ENCODE measurements around the gene HOXC10. TPM values are rescaled to one million over a fixed set of nuclear protein-coding genes. Genes with fewer than 3 reads are reported as not detected.

HOXC10 gene
- total and polyA plus RNA-seq, 2 donors (not counting 3 experiments of a cell fraction or from before 2014, with no cell fraction given) = 0.18 TPM; not detected in 1

DNA sequence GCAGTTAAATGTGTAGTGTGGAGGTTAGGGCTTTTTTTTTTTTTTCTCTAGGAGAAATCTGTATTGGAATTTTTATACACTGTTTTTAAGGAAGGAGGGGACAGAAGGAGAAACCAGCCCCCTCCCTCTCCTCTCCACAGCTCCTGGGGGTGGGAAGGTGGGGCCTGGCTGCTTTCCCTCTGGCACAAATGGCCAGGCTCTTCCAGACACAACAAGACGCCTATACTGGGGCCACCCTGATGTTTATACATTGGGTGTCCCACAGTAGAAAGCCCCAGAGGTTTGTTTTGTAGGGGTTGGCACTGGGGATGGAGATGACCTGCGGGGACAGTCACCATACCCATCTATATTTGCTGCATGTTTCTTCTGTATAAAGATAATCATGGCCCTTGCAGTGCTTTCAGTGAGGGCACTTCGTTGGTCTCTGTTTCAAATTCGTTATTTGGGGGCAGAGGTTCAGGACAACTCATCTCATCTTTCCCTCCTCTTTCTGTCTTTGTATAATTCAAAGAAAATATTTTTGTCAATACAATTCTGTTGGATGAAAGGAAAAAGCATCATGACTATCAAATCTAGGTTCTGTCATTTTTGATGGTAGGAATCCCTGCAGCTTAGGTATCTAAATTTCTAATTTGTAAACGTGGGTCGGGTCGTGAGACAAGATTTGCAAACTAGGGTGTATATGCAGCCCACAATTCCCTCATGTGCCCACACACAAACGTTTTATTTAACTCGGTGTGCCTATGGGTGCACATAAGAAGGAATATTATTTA is 7.9 kb upstream of the HOXC10 start:
- DNase-seq (ENCODE audit: low read depth, low spot score) (no peak), FAIRE-seq (no peak)
- H3K27me3 ChIP-seq (ENCODE audit: control insufficient read depth in 2 of 2, insufficient read depth in 2 of 2, low read length in 2 of 2) = peaks cover 83 to 96% of the 10 kb centered on the region in 2 experiments
- H3K9me3 ChIP-seq (replicated peaks; ENCODE audit: control insufficient read depth, insufficient read depth, low read length) = no peaks in the 10 kb centered on the region
- dilution Hi-C loops (cut with MboI; ENCODE audit: extremely low pct_ligation_motif_present, low sequenced_read_pairs) = no loop called here
- H4K20me1 ChIP-seq (replicated peaks; ENCODE audit: control insufficient read depth, extremely low read depth, insufficient read depth, low read length) = no peaks in the 10 kb centered on the region
- no peaks in the 10 kb centered on the region for H3K4me1 ChIP-seq (ENCODE audit: control insufficient read depth, extremely low read depth, insufficient read depth, low read length)
- H2AFZ ChIP-seq (ENCODE audit: low read depth, low read length) = no peak overlapping the region
- H3K4me3 ChIP-seq (replicated peaks in 1 of 3; ENCODE audit: insufficient read depth in 1 of 3, low read depth in 1 of 3, low read length in 3 of 3) = no peak overlapping the region
- intact Hi-C loops (cut with micrococcal nuclease) = no loop called here
- no peak overlapping the region for H3K27ac ChIP-seq (ENCODE audit: insufficient read depth, low read depth, low read length)
- H3K4me2 ChIP-seq (ENCODE audit: insufficient read depth, low read length) = no peak overlapping the region
- BruUV-seq (replicated peaks) = no TSS peak
- no peaks in the 10 kb centered on the region for H3K36me3 ChIP-seq (ENCODE audit: control insufficient read depth in 2 of 2, extremely low read depth in 1 of 2, insufficient read depth in 2 of 2, low read length in 2 of 2)
- ChIA-PET CTCF (interaction anchor here (0.6 to 1.4 kb wide), 3 partner anchors 12 to 1711 kb away, joined by 3 to 4 read pairs (median 3); no protein-coding TSS in a partner anchor), POLR2A (no interaction called here)
- no peak for TF ChIP-seq EZH2 (IDR thresholded peaks at IDR 0.05; ENCODE audit: borderline replicate concordance, low read depth, low read length, severe bottlenecking)
- TF ChIP-seq, protein P1, sequence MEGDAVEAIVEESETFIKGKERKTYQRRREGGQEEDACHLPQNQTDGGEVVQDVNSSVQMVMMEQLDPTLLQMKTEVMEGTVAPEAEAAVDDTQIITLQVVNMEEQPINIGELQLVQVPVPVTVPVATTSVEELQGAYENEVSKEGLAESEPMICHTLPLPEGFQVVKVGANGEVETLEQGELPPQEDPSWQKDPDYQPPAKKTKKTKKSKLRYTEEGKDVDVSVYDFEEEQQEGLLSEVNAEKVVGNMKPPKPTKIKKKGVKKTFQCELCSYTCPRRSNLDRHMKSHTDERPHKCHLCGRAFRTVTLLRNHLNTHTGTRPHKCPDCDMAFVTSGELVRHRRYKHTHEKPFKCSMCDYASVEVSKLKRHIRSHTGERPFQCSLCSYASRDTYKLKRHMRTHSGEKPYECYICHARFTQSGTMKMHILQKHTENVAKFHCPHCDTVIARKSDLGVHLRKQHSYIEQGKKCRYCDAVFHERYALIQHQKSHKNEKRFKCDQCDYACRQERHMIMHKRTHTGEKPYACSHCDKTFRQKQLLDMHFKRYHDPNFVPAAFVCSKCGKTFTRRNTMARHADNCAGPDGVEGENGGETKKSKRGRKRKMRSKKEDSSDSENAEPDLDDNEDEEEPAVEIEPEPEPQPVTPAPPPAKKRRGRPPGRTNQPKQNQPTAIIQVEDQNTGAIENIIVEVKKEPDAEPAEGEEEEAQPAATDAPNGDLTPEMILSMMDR (IDR thresholded peaks at IDR 0.05; ENCODE audit: extremely low read depth in 1 of 2, insufficient read depth in 1 of 2, low read depth in 1 of 2, low read length in 2 of 2) = no peak
- no peak for TF ChIP-seq MYC (IDR thresholded peaks at IDR 0.05; ENCODE audit: low read depth, low read length)
- no peak for TF ChIP-seq GATA2 (IDR thresholded peaks at IDR 0.05; ENCODE audit: insufficient read depth, insufficient read length, low read depth, low read length)
- no peak for TF ChIP-seq JUN (IDR thresholded peaks at IDR 0.05; ENCODE audit: borderline replicate concordance, insufficient read depth, insufficient read length, low read depth)
- TF ChIP-seq POLR2AphosphoS5 (IDR thresholded peaks at IDR 0.05; ENCODE audit: insufficient read depth, low read depth, low read length) = no peak
- TF ChIP-seq FOS (IDR thresholded peaks at IDR 0.05; ENCODE audit: borderline replicate concordance, insufficient read depth, low read length) = no peak
- no peak for TF ChIP-seq POLR2A (IDR thresholded peaks at IDR 0.05; ENCODE audit: low read depth, low read length)
- TF ChIP-seq, protein P2, sequence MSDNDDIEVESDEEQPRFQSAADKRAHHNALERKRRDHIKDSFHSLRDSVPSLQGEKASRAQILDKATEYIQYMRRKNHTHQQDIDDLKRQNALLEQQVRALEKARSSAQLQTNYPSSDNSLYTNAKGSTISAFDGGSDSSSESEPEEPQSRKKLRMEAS (IDR thresholded peaks at IDR 0.05; ENCODE audit: insufficient read depth, insufficient read length) = no peak
- H3K9me1 ChIP-seq (replicated peaks; ENCODE audit: control insufficient read depth, extremely low read depth, insufficient read depth, low read length) = no peaks in the 10 kb centered on the region
- H3K9ac ChIP-seq (replicated peaks; ENCODE audit: extremely low read depth, insufficient read depth, low read length) = no peak overlapping the region
- no peaks in the 10 kb centered on the region for H3K79me2 ChIP-seq (ENCODE audit: control insufficient read depth, insufficient read depth, low read length)

All from endothelial cell of umbilical vein (primary cell).